Fibroblast of skin of abdomen (primary cell): Measurements from ENCODE around the gene INPP5B.
"Not testable (repeated sequence)": the region's sequence is repeated elsewhere in the genome, so short reads cannot be mapped to it uniquely, and the experiment has no call there.

Experiments
- DNase-seq: peaks from one replicate; pipeline ENCODE4 v3.0.0-alpha.2; 2013

The INPP5B gene

DNA sequence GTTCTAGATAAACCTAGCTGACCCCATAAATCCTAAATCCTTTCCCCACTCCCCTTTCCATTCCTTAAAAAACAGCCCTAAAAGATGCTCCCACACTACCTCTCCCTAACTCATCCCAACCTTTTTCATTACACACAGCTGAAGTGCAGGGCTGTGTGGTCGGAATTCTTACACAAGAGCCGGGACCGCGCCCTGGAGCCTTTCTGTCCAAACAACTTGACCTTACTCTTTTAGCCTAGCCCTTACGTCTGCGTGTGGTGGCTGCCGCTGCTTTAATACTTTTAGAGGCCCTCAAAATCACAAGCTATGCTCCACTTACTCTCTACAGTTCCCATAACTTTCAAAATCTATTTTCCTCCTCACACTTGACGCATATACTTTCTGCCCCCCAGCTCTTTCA lies 36.0 kb downstream of the INPP5B start:
- DNase-seq, result not testable (repeated sequence)

- not testable (repeated sequence) for DNase-seq
Measured at GRCh38 chr1:37908531-37908930, 38.3 kb downstream of the INPP5B start.

GRCh38 chr1:37907416-37908125 lies 39.3 kb downstream of the INPP5B start:
- DNase-seq, result not testable (repeated sequence)

DNA sequence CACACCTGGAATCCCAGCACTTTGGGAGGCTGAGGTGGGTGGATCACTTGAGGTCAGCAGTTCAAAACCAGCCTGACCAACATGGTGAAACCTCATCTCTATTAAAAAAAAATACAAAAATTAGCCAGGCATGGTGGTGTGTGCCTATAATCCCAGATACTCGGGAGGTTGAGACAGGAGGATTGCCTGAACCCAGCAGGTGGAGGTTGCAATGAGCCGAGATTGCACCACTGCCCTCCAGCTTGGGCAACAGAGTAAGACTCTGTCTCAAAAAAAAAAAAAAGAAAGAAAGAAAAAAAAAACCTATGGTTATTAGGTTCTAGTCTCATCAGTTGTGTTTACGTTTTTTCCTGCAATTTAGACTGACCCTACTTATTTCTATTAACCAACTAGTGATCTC lies 40.3 kb downstream of the INPP5B start:
- DNase-seq, result not testable (repeated sequence)

GRCh38 chr1:37905727-37906126 lies 41.1 kb downstream of the INPP5B start:
- DNase-seq, result no peak

- DNase-seq, result not testable (repeated sequence)
Measured at GRCh38 chr1:37903921-37904320, 42.9 kb downstream of the INPP5B start.

- DNase-seq, result no peak
Measured at GRCh38 chr1:37902983-37903382, 43.9 kb downstream of the INPP5B start.

- DNase-seq, result no peak
Measured at GRCh38 chr1:37901893-37902225, 45.0 kb downstream of the INPP5B start.

DNA sequence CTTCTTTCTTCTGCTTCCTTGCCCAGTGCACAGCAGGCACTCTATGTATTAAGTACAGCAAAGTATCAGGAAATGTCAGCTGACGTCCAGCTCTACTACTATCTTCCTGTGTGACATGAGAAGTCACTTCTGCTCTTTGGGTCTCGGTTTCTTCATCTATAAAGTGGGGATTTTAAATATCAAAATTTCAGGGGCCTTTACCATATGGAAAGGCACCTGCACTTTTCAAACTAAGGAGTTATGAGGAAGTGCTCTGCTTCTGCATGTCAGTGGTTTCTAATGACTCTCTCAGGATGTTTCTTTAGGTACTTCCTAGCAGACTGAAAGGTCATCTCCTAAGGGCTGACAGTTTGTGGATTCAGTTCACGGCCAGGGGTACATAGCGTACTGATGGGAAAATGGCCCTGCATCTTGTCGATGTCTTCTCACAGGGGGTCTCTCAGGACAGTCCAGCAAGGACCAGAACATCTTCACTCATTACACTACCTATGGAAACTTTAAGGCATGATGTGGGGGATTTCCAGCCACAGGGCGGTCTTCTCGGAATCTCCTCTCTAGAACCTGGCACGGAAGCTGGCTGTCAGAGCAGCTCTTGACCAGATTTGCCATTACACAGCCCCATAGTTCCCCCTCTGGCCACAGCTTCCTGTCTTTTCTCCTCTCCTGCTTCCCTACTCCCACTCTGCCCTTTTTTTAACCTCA lies 45.5 kb downstream of the INPP5B start:
- no peak for DNase-seq

GRCh38 chr1:37897563-37897962 lies 49.3 kb downstream of the INPP5B start:
- DNase-seq, result not testable (repeated sequence)

DNA sequence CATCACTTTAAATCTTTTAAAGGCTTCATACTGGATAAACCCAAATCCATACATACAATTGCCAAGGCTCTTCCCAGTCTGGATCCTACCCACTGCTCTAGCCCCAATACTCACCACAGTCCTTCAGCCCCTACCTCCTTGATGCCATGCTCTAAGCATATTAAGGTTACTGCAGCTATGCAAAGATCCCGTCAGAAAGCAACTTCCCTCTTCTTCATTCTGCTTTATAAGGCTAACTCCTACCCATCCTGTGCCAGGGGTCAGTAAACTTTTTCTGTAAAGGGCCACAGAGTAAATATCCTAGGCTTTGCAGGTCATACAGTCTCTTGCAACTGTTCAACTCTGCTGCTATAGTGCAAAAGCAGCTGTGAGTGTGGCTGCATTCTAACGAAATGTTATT lies 53.2 kb downstream of the INPP5B start:
- DNase-seq, result no peak

DNA sequence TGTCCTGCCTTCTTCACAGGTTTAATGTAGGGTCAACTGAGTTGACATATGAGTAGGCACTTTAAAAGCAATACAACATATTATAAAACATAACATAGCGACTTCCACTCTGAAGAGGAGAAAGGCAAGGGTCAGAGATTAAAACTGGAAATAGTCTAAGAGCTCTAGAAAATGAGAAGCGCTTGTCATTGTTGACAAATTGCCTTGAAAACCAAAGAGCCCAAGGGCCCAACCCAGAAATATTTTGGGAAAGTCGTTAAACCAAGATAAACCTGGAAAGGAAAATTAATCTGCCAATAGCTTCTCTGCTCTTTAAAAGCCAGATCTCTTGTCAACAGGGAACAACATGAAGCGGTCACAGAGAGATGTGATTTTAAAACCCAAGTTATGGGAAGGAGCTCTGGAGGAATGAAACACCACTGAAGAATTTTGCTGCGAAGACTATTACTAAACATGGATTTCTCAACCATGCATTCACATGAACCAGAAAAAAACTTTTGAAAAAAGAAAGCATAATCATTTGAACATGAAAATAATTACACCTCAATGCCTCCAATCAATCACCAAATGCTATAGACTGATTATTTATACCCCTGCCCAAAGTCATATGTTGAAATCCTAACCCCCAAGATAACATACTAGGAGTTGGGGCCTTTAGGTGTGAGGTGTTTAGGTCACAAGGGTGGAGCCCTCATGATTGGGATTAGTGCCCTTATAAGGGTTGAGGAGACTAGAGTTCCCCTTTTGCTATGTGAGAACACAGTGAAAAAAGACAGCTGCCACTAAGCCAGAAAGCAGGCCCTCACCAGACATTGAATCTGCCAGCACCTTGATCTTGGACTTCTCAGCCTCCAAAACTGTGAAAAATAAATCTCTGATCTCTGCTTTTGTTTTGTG lies 54.5 kb downstream of the INPP5B start:
- peak; percentile 22 for DNase-seq

DNA sequence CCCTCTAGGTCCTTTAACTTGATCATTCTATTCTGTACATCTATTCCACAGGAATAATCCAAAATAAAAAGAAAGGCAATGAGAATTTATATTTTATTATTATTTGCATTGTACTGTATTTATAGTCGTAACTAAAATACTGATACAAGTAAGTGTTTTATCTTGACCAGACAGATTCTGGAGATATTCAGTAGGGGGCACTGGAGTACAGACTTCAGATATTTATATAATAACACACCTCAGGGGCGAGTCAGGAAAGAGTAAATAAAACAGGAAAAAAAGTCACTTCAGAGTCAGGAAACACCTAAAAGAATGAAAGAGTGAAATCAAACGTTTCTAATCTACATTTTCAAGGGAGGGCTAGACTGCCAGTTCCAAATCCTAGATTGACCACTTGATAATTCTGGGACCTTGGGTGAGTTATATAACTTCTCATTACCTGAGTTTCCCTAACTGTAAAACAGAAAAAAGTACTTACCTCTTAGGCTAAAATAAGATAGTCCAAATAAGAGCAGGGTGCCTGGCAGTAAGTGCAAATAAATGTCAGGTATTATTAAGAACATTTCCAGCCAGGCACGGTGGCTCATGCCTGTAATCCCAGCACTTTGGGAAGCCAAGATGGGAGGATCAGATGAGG lies 56.4 kb downstream of the INPP5B start:
- DNase-seq, result peak; percentile 32

GRCh38 chr1:37888022-37888700 lies 58.7 kb downstream of the INPP5B start:
- DNase-seq, result no peak

- DNase-seq, result no peak
Measured at GRCh38 chr1:37884145-37884544, 62.7 kb downstream of the INPP5B start.

DNA sequence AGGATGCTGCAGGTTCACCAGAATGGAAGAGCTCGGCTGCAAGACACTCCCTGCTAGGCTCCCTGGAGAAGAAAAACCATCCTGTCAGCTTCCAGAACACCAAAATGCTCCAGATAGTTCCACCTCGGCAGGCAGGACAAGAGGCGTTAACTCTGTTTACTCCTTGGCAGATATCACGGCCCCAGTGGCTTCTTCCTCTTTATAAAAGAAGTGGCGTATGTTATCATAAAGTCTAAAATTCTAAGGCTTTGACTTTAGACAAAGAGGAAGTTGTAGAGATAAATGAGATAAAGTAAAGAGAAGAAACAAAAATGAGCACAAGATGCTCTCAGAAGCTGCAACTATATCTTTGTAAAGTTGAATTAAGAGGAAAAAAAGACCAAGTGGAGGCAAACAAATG lies 63.2 kb downstream of the INPP5B start:
- no peak for DNase-seq

- no peak for DNase-seq
Measured at GRCh38 chr1:37879865-37880264, 67.0 kb downstream of the INPP5B start.

- DNase-seq, result no peak
Measured at GRCh38 chr1:37878071-37878470, 68.8 kb downstream of the INPP5B start.

- DNase-seq, result no peak
Measured at GRCh38 chr1:37875833-37876232, 71.0 kb downstream of the INPP5B start.

- no peak for DNase-seq
Measured at GRCh38 chr1:37872692-37873091, 74.2 kb downstream of the INPP5B start.

DNA sequence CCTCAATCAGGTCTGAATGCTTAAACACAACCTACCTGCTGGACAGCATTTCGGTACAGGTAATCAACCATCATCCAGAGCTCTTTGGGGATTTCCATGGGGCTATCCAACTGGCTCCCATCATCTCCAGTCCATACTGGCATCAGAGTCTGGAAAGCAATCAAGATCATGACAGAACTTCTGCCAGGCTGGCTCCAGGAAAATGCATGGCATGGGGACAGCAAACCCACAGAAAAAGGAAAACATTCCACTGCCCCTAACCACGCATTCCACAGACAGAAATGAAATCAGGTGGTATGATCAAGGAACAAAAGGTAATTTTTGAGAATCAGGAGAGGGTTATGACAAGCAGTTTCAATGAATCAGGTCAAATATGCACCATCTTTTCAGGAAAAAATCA lies 78.4 kb downstream of the INPP5B start:
- DNase-seq, result no peak

DNA sequence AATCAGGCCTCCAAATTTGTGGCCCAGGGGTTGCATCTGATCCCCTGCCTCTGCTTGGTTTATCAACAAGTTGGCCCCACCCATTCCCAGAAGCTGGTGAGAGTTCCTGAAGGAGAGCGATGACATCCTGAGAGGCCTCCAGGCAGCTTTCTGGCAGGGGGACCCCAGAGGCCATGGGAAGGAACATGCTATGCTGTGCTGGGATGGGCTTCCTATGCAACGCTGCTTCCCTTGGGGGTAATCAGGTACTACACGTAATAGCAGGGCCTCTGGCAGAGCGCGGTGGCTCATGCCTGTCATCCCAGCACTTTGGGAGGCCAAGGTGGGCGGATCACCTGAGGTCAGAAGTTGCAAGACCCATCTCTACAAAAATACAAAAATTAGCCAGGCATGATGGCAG lies 79.1 kb downstream of the INPP5B start:
- no peak for DNase-seq
